KMS-11 (cell line): ENCODE data around the gene ARHGAP27.

Experiments
- H2AFZ ChIP-seq: fragments of 200-600 bp; sonication (generic); 2 replicates; pipeline ENCODE4 v1.6.1; 2016; ENCODE audit warnings: antibody characterized with exemption, mixed run types, low read depth
- H3K27ac ChIP-seq: fragments of 200-600 bp; sonication (generic); 2 replicates; pipeline ENCODE4 v1.6.1; 2016; ENCODE audit warnings: mild to moderate bottlenecking, mixed run types
- H3K27me3 ChIP-seq: fragments of 200-600 bp; sonication (generic); 2 replicates; pipeline ENCODE4 v1.6.1; 2017; ENCODE audit warnings: mild to moderate bottlenecking, low read depth, mixed run types, moderate library complexity; ENCODE audit not compliant: insufficient read depth
- H3K36me3 ChIP-seq: fragments of 200-600 bp; sonication (generic); 2 replicates; pipeline ENCODE4 v1.6.1; 2017; ENCODE audit warnings: mild to moderate bottlenecking, mixed run types; ENCODE audit not compliant: insufficient read depth
- H3K4me1 ChIP-seq: fragments of 200-600 bp; sonication (generic); 2 replicates; pipeline ENCODE4 v1.6.1; 2016; ENCODE audit warnings: mild to moderate bottlenecking, low read depth, mixed run types; ENCODE audit not compliant: poor library complexity, severe bottlenecking
- H3K4me2 ChIP-seq: fragments of 200-600 bp; sonication (generic); 2 replicates; pipeline ENCODE4 v1.7.0; 2016; ENCODE audit warnings: mild to moderate bottlenecking, mixed run types
- H3K4me3 ChIP-seq: fragments of 200-600 bp; sonication (generic); IDR thresholded peaks from 2 replicates; pipeline ENCODE4 v1.6.1; 2017; ENCODE audit warnings: low read depth, low read length, mixed read lengths; ENCODE audit not compliant: insufficient read depth
- H3K79me2 ChIP-seq: fragments of 200-600 bp; sonication (generic); 2 replicates; pipeline ENCODE4 v1.6.1; 2016; ENCODE audit warnings: low read depth, mixed run types; ENCODE audit not compliant: insufficient read depth
- H3K9ac ChIP-seq: fragments of 200-600 bp; sonication (generic); 2 replicates; pipeline ENCODE4 v1.6.1; 2016; ENCODE audit warnings: mild to moderate bottlenecking, mixed run types
- H4K20me1 ChIP-seq: fragments of 200-600 bp; sonication (generic); 2 replicates; pipeline ENCODE4 v1.6.1; 2016; ENCODE audit warnings: mild to moderate bottlenecking, mixed run types; ENCODE audit not compliant: insufficient read depth
- TF ChIP-seq, protein P1 (sequence below): fragments of 200-600 bp; sonication (generic); conservative IDR thresholded peaks from 2 replicates; pipeline ENCODE4 v1.6.1; 2017; ENCODE audit warnings: low read depth, mild to moderate bottlenecking, antibody characterized with exemption, low read length, moderate library complexity, mixed read lengths

Gene ARHGAP27

DNA sequence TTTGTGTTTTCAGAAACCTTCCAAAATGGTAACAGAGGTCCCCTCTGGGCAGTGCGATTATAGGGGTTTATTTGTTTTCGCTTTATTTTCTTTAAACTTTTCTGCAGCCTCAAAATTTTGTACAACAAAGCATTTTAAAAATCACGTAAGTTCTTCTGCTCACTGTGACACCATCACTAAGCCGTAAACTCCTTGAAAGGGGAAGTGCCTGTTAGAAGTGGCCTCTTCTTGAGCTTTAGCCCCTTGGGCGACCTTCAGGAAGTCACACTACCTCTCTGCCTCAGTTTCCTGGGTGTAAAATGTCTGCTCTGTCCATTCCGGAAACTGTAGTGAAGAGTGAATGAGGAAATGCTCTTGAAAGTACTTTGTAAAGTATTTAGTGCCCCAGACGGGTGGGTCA is 26.6 kb downstream of the ARHGAP27 start:
- no peak overlapping the region for H3K27ac ChIP-seq
- H3K79me2 ChIP-seq, result peaks cover 37% of the 10 kb centered on the region
- TF ChIP-seq, protein P1, sequence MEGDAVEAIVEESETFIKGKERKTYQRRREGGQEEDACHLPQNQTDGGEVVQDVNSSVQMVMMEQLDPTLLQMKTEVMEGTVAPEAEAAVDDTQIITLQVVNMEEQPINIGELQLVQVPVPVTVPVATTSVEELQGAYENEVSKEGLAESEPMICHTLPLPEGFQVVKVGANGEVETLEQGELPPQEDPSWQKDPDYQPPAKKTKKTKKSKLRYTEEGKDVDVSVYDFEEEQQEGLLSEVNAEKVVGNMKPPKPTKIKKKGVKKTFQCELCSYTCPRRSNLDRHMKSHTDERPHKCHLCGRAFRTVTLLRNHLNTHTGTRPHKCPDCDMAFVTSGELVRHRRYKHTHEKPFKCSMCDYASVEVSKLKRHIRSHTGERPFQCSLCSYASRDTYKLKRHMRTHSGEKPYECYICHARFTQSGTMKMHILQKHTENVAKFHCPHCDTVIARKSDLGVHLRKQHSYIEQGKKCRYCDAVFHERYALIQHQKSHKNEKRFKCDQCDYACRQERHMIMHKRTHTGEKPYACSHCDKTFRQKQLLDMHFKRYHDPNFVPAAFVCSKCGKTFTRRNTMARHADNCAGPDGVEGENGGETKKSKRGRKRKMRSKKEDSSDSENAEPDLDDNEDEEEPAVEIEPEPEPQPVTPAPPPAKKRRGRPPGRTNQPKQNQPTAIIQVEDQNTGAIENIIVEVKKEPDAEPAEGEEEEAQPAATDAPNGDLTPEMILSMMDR, result no peak
- no peak overlapping the region for H3K9ac ChIP-seq
- no peak overlapping the region for H3K4me2 ChIP-seq
- no peaks in the 10 kb centered on the region for H4K20me1 ChIP-seq
- no peak overlapping the region for H3K4me3 ChIP-seq
- no peaks in the 10 kb centered on the region; the same call in 1 of the 2 replicates for H3K36me3 ChIP-seq
- no peaks in the 10 kb centered on the region for H3K27me3 ChIP-seq
- H3K4me1 ChIP-seq, result peaks cover 25% of the 10 kb centered on the region
- H2AFZ ChIP-seq, result no peak overlapping the region

GRCh38 chr17:45405250-45406086 is 27.2 kb downstream of the ARHGAP27 start:
- Histone ChIP-seq H3K36me3 (no peaks in the 10 kb centered on the region; the same call in 1 of the 2 replicates), H3K4me2 (no peak overlapping the region), H2AFZ (no peak overlapping the region), H3K4me3 (no peak overlapping the region), H3K79me2 (peaks cover 36% of the 10 kb centered on the region), H3K27me3 (no peaks in the 10 kb centered on the region), H3K4me1 (peaks cover 19% of the 10 kb centered on the region), H3K9ac (no peak overlapping the region), H3K27ac (no peak overlapping the region), H4K20me1 (no peaks in the 10 kb centered on the region)
- TF ChIP-seq, protein P1, result no peak

GRCh38 chr17:45404870-45405249 is 27.8 kb downstream of the ARHGAP27 start:
- H3K36me3 ChIP-seq, result no peaks in the 10 kb centered on the region; the same call in 1 of the 2 replicates
- TF ChIP-seq, protein P1, result no peak

GRCh38 chr17:45403906-45404490 is 28.7 kb downstream of the ARHGAP27 start:
- Histone ChIP-seq H3K4me2 (no peak overlapping the region), H3K79me2 (peaks cover 21% of the 10 kb centered on the region), H3K4me3 (no peak overlapping the region), H3K9ac (no peak overlapping the region), H3K27me3 (no peaks in the 10 kb centered on the region), H4K20me1 (no peaks in the 10 kb centered on the region), H3K27ac (no peak overlapping the region), H3K4me1 (peaks cover 12% of the 10 kb centered on the region), H2AFZ (no peak overlapping the region), H3K36me3 (no peaks in the 10 kb centered on the region; the same call in 1 of the 2 replicates)
- TF ChIP-seq, protein P1, result no peak

More at GRCh38 chr17:45404870-45405249, 27.8 kb downstream of the ARHGAP27 start:
- no peaks in the 10 kb centered on the region for H3K27me3 ChIP-seq
- peaks cover 19% of the 10 kb centered on the region for H3K4me1 ChIP-seq
- H3K9ac ChIP-seq, result no peak overlapping the region
- H3K4me2 ChIP-seq, result no peak overlapping the region
- no peak overlapping the region for H3K27ac ChIP-seq
- H2AFZ ChIP-seq, result no peak overlapping the region
- H3K79me2 ChIP-seq, result peaks cover 30% of the 10 kb centered on the region
- H4K20me1 ChIP-seq, result no peaks in the 10 kb centered on the region
- no peak overlapping the region for H3K4me3 ChIP-seq
